H1 (cell line): ENCODE measurements around the gene ASF1A. TPM values are rescaled to one million over a fixed set of nuclear protein-coding genes. Genes with fewer than 3 reads are reported as not detected.

Experiments
- CTCF ChIA-PET: fragments of 300-600 bp; sonication (Branson Sonifier 250); formaldehyde crosslinking; loops from one replicate; lab custom pipeline; 2021; ENCODE audit not compliant: partially characterized antibody; lab: Charles Lee
- POLR2A ChIA-PET: fragments of 300-600 bp; sonication (Branson Sonifier 250); formaldehyde crosslinking; loops from one replicate; lab custom pipeline; 2021; ENCODE audit warnings: inconsistent platforms; ENCODE audit not compliant: partially characterized antibody; lab: Charles Lee
- DNase-seq, 2 experiments: peaks; one replicate each; pipeline versions ENCODE4 v3.0.0 to v3.0.0-alpha.2; 2010 to 2022; ENCODE audit warnings: low spot score in 2 of 2, low read depth in 1 of 2, mixed read lengths in 1 of 2
- FAIRE-seq: peaks from 2 replicates; lab custom pipeline; 2011; peaks lifted over from hg19 to GRCh38; lab: Jason Lieb, UNC
- H2AFZ ChIP-seq: 2 replicates; pipeline ENCODE4 v1.8.1; 2012; ENCODE audit warnings: low read length, inconsistent platforms
- H2AK5ac ChIP-seq: 2 replicates; pipeline ENCODE4 v1.6.1; 2013; ENCODE audit warnings: low read depth, low read length
- H2BK120ac ChIP-seq: replicated peaks from 2 replicates; pipeline ENCODE3; 2013; ENCODE audit warnings: low read depth, low read length, inconsistent platforms
- H2BK12ac ChIP-seq: 2 replicates; pipeline ENCODE4 v1.6.1; 2013; ENCODE audit warnings: low read depth, low read length
- H2BK15ac ChIP-seq: 2 replicates; pipeline ENCODE4 v1.6.1; 2013; ENCODE audit warnings: low read length
- H2BK20ac ChIP-seq: 2 replicates; pipeline ENCODE4 v1.6.1; 2013; ENCODE audit warnings: low read length
- H2BK5ac ChIP-seq: 2 replicates; pipeline ENCODE4 v1.6.1; 2013; ENCODE audit warnings: low read depth, low read length
- H3K14ac ChIP-seq: 2 replicates; pipeline ENCODE4 v1.6.1; 2013; ENCODE audit warnings: inconsistent platforms; ENCODE audit not compliant: insufficient read length
- H3K18ac ChIP-seq: 2 replicates; pipeline ENCODE4 v1.6.1; 2013; ENCODE audit warnings: low read length; ENCODE audit errors: extremely low read depth
- H3K23ac ChIP-seq: 2 replicates; pipeline ENCODE4 v1.6.1; 2013; ENCODE audit warnings: inconsistent platforms; ENCODE audit not compliant: insufficient read length
- H3K23me2 ChIP-seq: 2 replicates; pipeline ENCODE4 v1.6.1; 2013; ENCODE audit warnings: low read depth, low read length
- H3K27ac ChIP-seq: 2 replicates; pipeline ENCODE4 v1.6.1; 2011; ENCODE audit warnings: low read depth, low read length, inconsistent platforms
- H3K27me3 ChIP-seq, 4 experiments: replicated peaks in 1 of 4; 1 replicate in 1 of 4; 2 replicates in 3 of 4; pipeline versions ENCODE4 v1.6.1 to v1.8.1; 2011 to 2013; ENCODE audit warnings: low read length in 3 of 4, mild to moderate bottlenecking in 3 of 4, inconsistent platforms in 2 of 4, mixed read lengths in 2 of 4, moderate library complexity in 1 of 4; ENCODE audit not compliant: control insufficient read depth in 3 of 4, insufficient read depth in 3 of 4; ENCODE audit errors: extremely low read depth in 1 of 4
- H3K36me3 ChIP-seq, 4 experiments: 2 replicates each; pipeline versions ENCODE4 v1.6.1 to v1.8.1; 2011 to 2013; ENCODE audit warnings: mild to moderate bottlenecking in 4 of 4, low read length in 3 of 4, moderate library complexity in 2 of 4, control low read depth in 1 of 4, inconsistent platforms in 1 of 4; ENCODE audit not compliant: insufficient read depth in 4 of 4, control insufficient read depth in 2 of 4
- H3K4ac ChIP-seq: replicated peaks from 2 replicates; pipeline ENCODE3; 2013; ENCODE audit warnings: low read length, low read depth, mixed read lengths, inconsistent platforms; ENCODE audit not compliant: insufficient read length
- H3K4me1 ChIP-seq, 4 experiments: replicated peaks in 1 of 4; 1 replicate in 1 of 4; 2 replicates in 3 of 4; pipeline versions ENCODE4 v1.6.1 to v1.8.1; 2011 to 2013; ENCODE audit warnings: low read length in 3 of 4, inconsistent platforms in 2 of 4, mixed read lengths in 1 of 4; ENCODE audit not compliant: insufficient read depth in 4 of 4, control insufficient read depth in 3 of 4
- H3K4me2 ChIP-seq, 2 experiments: 2 replicates each; pipeline versions ENCODE4 v1.6.1 to v1.8.1; 2011 to 2013; ENCODE audit warnings: low read depth in 2 of 2, low read length in 2 of 2, control low read depth in 1 of 2, inconsistent platforms in 1 of 2, mild to moderate bottlenecking in 1 of 2; ENCODE audit not compliant: insufficient read depth in 1 of 2
- H3K4me3 ChIP-seq, 4 experiments: fragments of 200-600, 300-600 bp in 1 of 4; sonication (generic), shearing (Covaris generic), sonication (Bioruptor Twin) in 1 of 4; 2 replicates each; pipeline versions ENCODE4 v1.5.1 to v1.8.1; 2011 to 2016; ENCODE audit warnings: low read length in 4 of 4, low read depth in 3 of 4, control low read depth in 2 of 4, inconsistent platforms in 2 of 4, mild to moderate bottlenecking in 2 of 4, mixed read lengths in 1 of 4, moderate library complexity in 1 of 4; ENCODE audit not compliant: insufficient read depth in 2 of 4; ENCODE audit errors: extremely low read depth in 1 of 4
- H3K56ac ChIP-seq: replicated peaks from 2 replicates; pipeline ENCODE3; 2013; ENCODE audit warnings: low read depth, mild to moderate bottlenecking, mixed read lengths, low read length, inconsistent platforms; ENCODE audit not compliant: insufficient read length
- H3K79me1 ChIP-seq: 2 replicates; pipeline ENCODE4 v1.6.1; 2013; ENCODE audit warnings: low read depth, low read length, control low read depth
- H3K79me2 ChIP-seq, 2 experiments: 2 replicates each; pipeline versions ENCODE4 v1.6.1 to v1.8.1; 2012 to 2013; ENCODE audit warnings: low read length in 2 of 2, mild to moderate bottlenecking in 2 of 2, inconsistent platforms in 1 of 2; ENCODE audit not compliant: insufficient read depth in 2 of 2, control insufficient read depth in 1 of 2
- H3K9ac ChIP-seq, 4 experiments: replicated peaks in 1 of 4; 1 replicate in 1 of 4; 2 replicates in 3 of 4; pipeline versions ENCODE4 v1.6.1 to v1.8.1; 2011 to 2013; ENCODE audit warnings: low read depth in 3 of 4, low read length in 3 of 4, control low read depth in 2 of 4, mild to moderate bottlenecking in 2 of 4, moderate library complexity in 2 of 4, inconsistent platforms in 1 of 4; ENCODE audit errors: extremely low read depth in 1 of 4
- H3K9me3 ChIP-seq, 2 experiments: 2 replicates each; pipeline versions ENCODE4 v1.6.1 to v1.8.1; 2012 to 2013; ENCODE audit warnings: mild to moderate bottlenecking in 2 of 2, moderate library complexity in 2 of 2, control low read depth in 1 of 2, inconsistent platforms in 1 of 2, low read depth in 1 of 2, low read length in 1 of 2, mixed read lengths in 1 of 2; ENCODE audit not compliant: insufficient read depth in 2 of 2
- H4K20me1 ChIP-seq, 2 experiments: replicated peaks in 1 of 2; 2 replicates each; pipeline versions ENCODE3 to v1.8.1; 2011 to 2013; ENCODE audit warnings: inconsistent platforms in 2 of 2, low read length in 2 of 2, mild to moderate bottlenecking in 1 of 2; ENCODE audit not compliant: insufficient read depth in 2 of 2, control insufficient read depth in 1 of 2
- H4K5ac ChIP-seq: 2 replicates; pipeline ENCODE4 v1.6.1; 2013; ENCODE audit warnings: low read length, low read depth, mixed read lengths, inconsistent platforms; ENCODE audit not compliant: insufficient read length
- H4K8ac ChIP-seq: 2 replicates; pipeline ENCODE4 v1.8.0; 2013; ENCODE audit warnings: mild to moderate bottlenecking, moderate library complexity, low read length, inconsistent platforms; ENCODE audit not compliant: insufficient read depth; ENCODE audit errors: extremely low read depth
- H4K91ac ChIP-seq: replicated peaks from 2 replicates; pipeline ENCODE3; 2013; ENCODE audit warnings: low read length, mixed read lengths, inconsistent platforms; ENCODE audit not compliant: insufficient read length
- BRCA1 ChIP-seq: IDR thresholded peaks from 2 replicates; pipeline ENCODE4 v1.6.1; 2012; ENCODE audit warnings: low read depth, low read length, improper control_type of control experiment
- SP4 ChIP-seq: IDR thresholded peaks from 2 replicates; pipeline ENCODE4 v1.6.1; 2012; ENCODE audit warnings: low read length, inconsistent platforms
- SUZ12 ChIP-seq: fragments of 200-600 bp; sonication (generic); IDR thresholded peaks from 2 replicates; pipeline ENCODE4 v1.6.1; 2012; ENCODE audit warnings: mild to moderate bottlenecking, inconsistent platforms, low read length, moderate library complexity, mixed read lengths
- WGBS, 2 experiments: shearing (Covaris generic) in 1 of 2; methylation state at CpG; one replicate each; pipeline versions ENCODE4 v1.1.6 to v1.1.7; 2013 to 2015; ENCODE audit warnings: low lambda C conversion rate in 2 of 2, mixed read lengths in 2 of 2, inconsistent platforms in 1 of 2, low coverage in 1 of 2, missing lambda C conversion rate in 1 of 2; ENCODE audit not compliant: insufficient replicate concordance in 2 of 2, insufficient coverage in 1 of 2, insufficient read length in 1 of 2; ENCODE audit errors: extremely low coverage in 1 of 2, missing lambda C conversion rate in 1 of 2; 5-methylcytosine and 5-hydroxymethylcytosine counted together
- polyA plus RNA-seq, 7 experiments: library from polyadenylated mRNA; depleted of rRNA in 3 of 7; stranded (reverse) in 5 of 7; unstranded in 2 of 7; fragments of >200 nt in 5 of 7; fragments of 200-250 nt in 2 of 7; gene quantifications; 1 replicate in 5 of 7; 2 replicates in 1 of 7; 4 replicates in 1 of 7; pipeline versions ENCODE4 v1.2.1 to v1.2.3, GENCODE V29; 2011 to 2013; ENCODE audit warnings: missing spikeins in 2 of 7, mixed read lengths in 2 of 7
- total RNA-seq: library from RNA; stranded (reverse); fragmentation: NEBNext Ultra II Directional; extraction: Animal tissue kit (Norgen Biotek cat#: 25700); gene quantifications from 2 replicates; pipeline ENCODE4 v1.2.1, GENCODE V29; 2021

Gene ASF1A
- total and polyA plus RNA-seq, 2 of the 8 experiments (the other 6 are each of a cell fraction or from before 2014, with no cell fraction given), result 11.4 to 50.2 TPM

- H3K4me3 ChIP-seq, result no peak overlapping the region
- no peaks in the 10 kb centered on the region for H3K79me1 ChIP-seq
- no peak overlapping the region for H3K14ac ChIP-seq
- H3K18ac ChIP-seq, result no peak overlapping the region
- no peak overlapping the region for H3K23ac ChIP-seq
- no peaks in the 10 kb centered on the region; the same call in 1 of the 2 replicates for H3K23me2 ChIP-seq
- no peak overlapping the region for H3K56ac ChIP-seq
- DNase-seq, result no peak
- H3K9me3 ChIP-seq, result peaks cover 7 to 9% of the 10 kb centered on the region in 2 experiments
- FAIRE-seq, result no peak
- H3K4ac ChIP-seq, result no peak overlapping the region
- ChIA-PET POLR2A (no interaction called here), CTCF (interaction anchor here (0.9 kb wide), 1 partner anchor 184 kb away, joined by 6 read pairs; no protein-coding TSS in a partner anchor)
- no peak overlapping the region for H4K8ac ChIP-seq
- H4K5ac ChIP-seq, result no peak overlapping the region
- H2BK5ac ChIP-seq, result no peak overlapping the region
- H3K9ac ChIP-seq, result no peak overlapping the region
- H2BK120ac ChIP-seq, result no peak overlapping the region
- WGBS, 2 experiments, result 85% methylated on average over 2 of the region's 2 CpGs; no CpG with 5 or more reads in 1 of the 2 experiments
- peaks cover 0 to 2% (median 0%) of the 10 kb centered on the region in 4 experiments; a peak in 2 of 7 replicates for H3K4me1 ChIP-seq
- H2BK20ac ChIP-seq, result no peak overlapping the region
- H2BK15ac ChIP-seq, result no peak overlapping the region
- H2BK12ac ChIP-seq, result no peak overlapping the region
- H4K91ac ChIP-seq, result no peak overlapping the region
- H4K20me1 ChIP-seq, result peaks cover 0 to 8% of the 10 kb centered on the region in 2 experiments
- H2AK5ac ChIP-seq, result no peak overlapping the region
- peaks cover 0 to 24% (median 7%) of the 10 kb centered on the region in 4 experiments; a peak in 4 of 8 replicates for H3K36me3 ChIP-seq
- no peaks in the 10 kb centered on the region for H3K27me3 ChIP-seq
- H3K27ac ChIP-seq, result no peak overlapping the region
- no peak overlapping the region for H3K4me2 ChIP-seq
- no peak overlapping the region for H2AFZ ChIP-seq
- H3K79me2 ChIP-seq, result peaks cover 0 to 36% of the 10 kb centered on the region in 2 experiments; a peak in 2 of 4 replicates
- TF ChIP-seq SUZ12, result no peak
- TF ChIP-seq SP4, result no peak
- TF ChIP-seq BRCA1, result no peak
Measured at GRCh38 chr6:118932421-118932820, 38.5 kb downstream of the ASF1A start.
